Activated CD4-positive, alpha-beta T cell treated with anti-CD3 and anti-CD28 coated beads, Interleukin-2, Interleukin-4, amounts not matched to agents 100 ng/mL and 50 ng/mL, durations not matched to agents 16 hours and 8 hours (primary cell): Measurements from ENCODE around the gene ASL.
"Not testable (repeated sequence)": the region's sequence is repeated elsewhere in the genome, so short reads cannot be mapped to it uniquely, and the experiment has no call there.

ENCODE experiments used
- DNase-seq: peaks from one replicate; pipeline ENCODE4 v3.0.0-alpha.2; 2020; ENCODE audit warnings: low spot score

ASL gene

GRCh38 chr7:66119245-66119850 is 43.7 kb downstream of the ASL start:
- no peak for DNase-seq

DNA sequence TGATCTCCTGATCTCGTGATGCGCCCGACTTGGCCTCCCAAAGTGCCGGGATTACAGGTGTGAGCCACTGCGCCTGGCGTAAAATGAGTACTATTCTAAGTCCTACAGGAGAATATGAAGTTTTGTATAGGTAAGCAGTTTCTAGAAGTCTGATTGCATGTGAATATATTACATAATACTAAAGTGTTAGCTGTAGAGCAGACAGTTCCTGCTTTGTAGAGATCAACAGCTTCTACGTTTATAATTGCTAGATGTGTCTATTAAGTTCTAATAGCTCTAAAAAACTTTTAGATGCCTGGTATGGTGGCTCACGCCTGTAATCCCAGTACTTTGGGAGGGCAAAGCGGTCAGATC is 47.5 kb downstream of the ASL start:
- no peak for DNase-seq

DNA sequence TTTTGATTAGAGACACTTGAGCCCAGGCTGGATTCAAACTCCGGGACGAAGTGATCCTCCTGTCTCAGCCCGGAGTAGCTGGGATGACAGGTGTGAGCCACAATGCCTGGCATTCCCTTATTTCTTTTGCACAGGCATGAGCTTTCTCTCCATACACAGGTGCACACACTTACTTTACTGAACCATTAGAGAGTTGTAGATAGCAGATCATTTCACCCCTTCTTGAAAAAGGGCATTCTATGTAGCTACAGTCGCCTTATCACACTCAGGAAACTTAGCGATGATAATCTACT is 48.9 kb downstream of the ASL start:
- not testable (repeated sequence) for DNase-seq

DNA sequence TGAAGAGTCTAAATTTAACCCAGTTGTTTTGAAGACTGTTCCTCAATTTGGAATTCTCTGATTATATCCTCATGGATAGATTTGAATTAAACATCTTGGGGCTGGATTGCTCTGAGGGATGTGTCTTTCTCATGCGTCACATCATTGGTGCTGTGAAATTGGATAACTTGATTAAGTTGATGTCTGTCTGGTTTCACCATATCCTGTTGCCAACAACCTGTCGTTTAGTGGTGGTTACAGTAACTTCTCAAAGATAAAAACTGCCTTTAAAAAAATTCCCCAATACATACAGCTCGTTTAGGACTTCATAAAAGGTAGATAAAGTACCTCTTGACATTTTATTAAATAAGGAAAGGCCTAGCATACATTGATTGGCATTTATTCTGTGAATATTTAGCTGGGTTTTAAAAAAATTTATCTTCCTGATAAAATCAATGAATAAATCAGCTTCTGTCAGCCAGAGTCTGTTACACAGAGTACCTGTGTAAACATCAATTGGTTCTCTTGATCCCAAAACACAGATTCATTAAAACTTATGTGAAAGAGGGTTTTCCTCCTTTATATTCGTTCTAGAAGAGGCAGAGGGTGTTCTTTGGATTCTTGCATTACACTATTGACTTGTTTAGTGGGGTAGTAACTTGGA is 49.6 kb downstream of the ASL start:
- no peak for DNase-seq

- DNase-seq = peak; percentile 16
Measured at GRCh38 chr7:66125781-66126352, 50.2 kb downstream of the ASL start.

DNA sequence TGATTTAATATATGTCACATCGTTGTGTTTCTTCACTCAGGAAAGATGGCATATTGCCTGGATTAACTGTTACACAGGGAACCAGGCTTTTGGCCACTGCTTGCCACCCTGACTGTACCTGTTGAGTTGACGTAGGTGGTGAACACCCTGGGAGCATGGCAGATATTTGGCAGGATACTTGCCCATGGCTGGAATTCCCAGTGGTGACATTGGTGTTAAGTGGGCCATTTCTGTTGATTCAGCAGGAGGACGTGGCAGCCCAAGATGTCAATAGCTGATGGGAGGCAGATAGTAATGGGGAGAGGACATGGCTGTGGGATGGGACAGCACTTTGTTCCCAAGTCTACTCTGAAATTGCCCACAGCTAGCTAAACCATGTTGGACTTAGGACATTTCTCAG is 51.6 kb downstream of the ASL start:
- DNase-seq = not testable (repeated sequence)

DNA sequence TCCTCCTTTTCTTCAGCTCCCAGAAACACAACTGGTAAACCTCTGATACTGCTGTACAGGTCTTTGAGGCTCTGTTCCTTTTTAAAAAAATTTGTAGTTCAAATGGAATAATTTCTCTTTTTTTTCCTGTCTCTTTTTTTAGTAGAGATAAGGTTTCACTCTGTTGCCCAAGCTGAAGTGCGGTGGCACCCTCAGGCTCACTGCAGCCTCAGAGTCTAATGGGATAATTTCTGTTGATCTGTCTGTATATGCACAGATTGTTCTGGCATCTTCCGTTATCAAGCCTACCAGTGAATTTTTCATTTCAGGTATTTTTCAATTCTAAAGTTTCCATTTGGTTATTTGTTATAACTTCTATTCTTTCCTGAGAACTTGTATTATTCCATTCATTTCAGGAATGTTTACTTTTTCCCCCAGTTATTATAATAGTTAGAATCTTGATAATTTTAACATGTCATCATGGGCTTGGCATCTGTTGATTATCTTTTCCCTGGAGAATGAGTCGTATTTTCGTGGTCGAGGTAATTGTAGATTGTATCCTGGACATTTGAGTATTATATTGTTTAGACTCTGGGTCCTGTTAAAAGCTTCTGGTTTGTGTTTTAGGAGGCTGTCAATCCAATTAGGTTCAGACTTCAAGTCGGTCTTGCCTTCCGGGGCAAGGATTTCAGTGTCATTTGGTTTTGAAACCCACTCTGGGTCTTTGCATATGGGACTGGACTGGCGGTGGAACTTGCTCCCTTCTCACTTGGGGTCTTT is 63.6 kb downstream of the ASL start:
- DNase-seq = no peak

- no peak for DNase-seq
Measured at GRCh38 chr7:66140924-66141323, 65.3 kb downstream of the ASL start.

DNA sequence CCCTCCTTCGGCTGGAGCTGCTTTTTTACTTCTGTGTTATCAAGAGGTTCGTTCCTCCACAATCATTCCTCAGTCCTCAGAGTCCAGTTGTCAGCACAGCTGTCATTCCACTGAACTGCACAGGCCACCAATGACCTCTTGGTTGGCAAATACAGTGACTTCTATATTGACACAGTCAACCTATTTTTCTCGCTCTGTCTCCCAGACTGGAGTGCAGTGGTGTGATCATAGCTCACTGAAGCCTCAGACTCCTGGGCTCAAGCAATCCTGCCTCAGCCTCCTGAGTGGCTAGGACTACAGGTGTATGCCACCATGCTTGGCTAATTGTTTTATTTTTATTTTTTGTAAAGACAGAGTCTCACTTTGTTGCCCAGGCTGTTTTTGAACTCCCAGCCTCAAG is 66.7 kb downstream of the ASL start:
- DNase-seq = no peak

- no peak for DNase-seq
Measured at GRCh38 chr7:66142996-66143395, 67.4 kb downstream of the ASL start.
